ENCODE data around the gene SETD3. TPM values are rescaled to one million over a fixed set of nuclear protein-coding genes. Genes with fewer than 3 reads are reported as not detected.

Gene SETD3
- total and polyA plus RNA-seq, 2 experiments from 2014 or later = 60.1 to 67.5 TPM

DNA sequence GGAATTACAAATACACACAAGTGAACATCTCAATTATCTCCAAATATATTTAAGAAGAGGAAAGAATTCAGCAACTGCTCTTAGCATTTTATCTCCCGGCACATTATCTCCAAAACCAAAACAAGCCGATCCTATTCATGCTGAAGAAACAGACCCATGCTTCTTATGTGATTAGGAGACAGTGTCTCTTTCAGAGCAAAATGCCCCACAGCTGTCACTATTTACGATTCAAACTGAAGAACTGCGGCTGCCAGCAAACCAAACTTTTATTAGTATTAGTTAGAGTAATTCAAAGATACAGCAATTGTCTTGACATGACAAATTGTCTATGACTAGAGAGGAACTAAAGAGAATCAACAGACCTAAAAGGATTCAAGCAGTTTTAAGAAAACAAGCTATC is 79.4 kb downstream of the SETD3 start:
- H3K27me3 ChIP-seq = no peaks in the 10 kb centered on the region
- H3K9me3 ChIP-seq (ENCODE audit: low read depth) = no peaks in the 10 kb centered on the region
- TF ChIP-seq, protein P1, sequence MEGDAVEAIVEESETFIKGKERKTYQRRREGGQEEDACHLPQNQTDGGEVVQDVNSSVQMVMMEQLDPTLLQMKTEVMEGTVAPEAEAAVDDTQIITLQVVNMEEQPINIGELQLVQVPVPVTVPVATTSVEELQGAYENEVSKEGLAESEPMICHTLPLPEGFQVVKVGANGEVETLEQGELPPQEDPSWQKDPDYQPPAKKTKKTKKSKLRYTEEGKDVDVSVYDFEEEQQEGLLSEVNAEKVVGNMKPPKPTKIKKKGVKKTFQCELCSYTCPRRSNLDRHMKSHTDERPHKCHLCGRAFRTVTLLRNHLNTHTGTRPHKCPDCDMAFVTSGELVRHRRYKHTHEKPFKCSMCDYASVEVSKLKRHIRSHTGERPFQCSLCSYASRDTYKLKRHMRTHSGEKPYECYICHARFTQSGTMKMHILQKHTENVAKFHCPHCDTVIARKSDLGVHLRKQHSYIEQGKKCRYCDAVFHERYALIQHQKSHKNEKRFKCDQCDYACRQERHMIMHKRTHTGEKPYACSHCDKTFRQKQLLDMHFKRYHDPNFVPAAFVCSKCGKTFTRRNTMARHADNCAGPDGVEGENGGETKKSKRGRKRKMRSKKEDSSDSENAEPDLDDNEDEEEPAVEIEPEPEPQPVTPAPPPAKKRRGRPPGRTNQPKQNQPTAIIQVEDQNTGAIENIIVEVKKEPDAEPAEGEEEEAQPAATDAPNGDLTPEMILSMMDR (IDR thresholded peaks at IDR 0.05; ENCODE audit: low read depth, low read length) = no peak
- DNase-seq (ENCODE audit: low read depth in 1 of 2, low spot score in 1 of 2) = no peak
- H3K4me1 ChIP-seq (ENCODE audit: low read depth) = no peaks in the 10 kb centered on the region
- no peak overlapping the region for H3K4me3 ChIP-seq
- no peak overlapping the region for H3K27ac ChIP-seq
- H3K36me3 ChIP-seq = peaks cover 23% of the 10 kb centered on the region

DNA sequence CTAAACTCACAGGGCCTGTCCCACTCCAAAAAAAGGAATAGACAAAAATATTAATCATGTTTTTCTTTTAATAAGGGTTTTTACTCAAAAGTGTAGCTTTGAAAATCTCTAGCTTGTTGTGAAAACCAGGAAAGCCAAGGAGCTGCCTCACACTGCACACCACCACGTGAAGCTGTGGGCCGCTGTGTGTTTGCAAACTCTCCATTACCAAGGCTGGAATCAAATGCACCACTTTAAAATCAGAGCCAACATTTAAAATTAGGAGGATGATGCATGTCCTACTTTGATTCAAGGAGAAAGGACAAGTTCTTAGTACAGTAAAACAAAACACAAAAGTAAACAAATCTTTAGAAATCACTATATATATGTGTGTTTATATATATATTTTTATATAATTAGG is 83.0 kb downstream of the SETD3 start:
- TF ChIP-seq, protein P1 (IDR thresholded peaks at IDR 0.05; ENCODE audit: low read depth, low read length) = no peak
- Histone ChIP-seq H3K4me3 (no peak overlapping the region), H3K27me3 (no peaks in the 10 kb centered on the region), H3K36me3 (peaks cover 19% of the 10 kb centered on the region), H3K27ac (no peak overlapping the region), H3K9me3 (ENCODE audit: low read depth) (no peaks in the 10 kb centered on the region), H3K4me1 (ENCODE audit: low read depth) (no peaks in the 10 kb centered on the region)
- DNase-seq (ENCODE audit: low read depth in 1 of 2, low spot score in 1 of 2) = no peak

DNA sequence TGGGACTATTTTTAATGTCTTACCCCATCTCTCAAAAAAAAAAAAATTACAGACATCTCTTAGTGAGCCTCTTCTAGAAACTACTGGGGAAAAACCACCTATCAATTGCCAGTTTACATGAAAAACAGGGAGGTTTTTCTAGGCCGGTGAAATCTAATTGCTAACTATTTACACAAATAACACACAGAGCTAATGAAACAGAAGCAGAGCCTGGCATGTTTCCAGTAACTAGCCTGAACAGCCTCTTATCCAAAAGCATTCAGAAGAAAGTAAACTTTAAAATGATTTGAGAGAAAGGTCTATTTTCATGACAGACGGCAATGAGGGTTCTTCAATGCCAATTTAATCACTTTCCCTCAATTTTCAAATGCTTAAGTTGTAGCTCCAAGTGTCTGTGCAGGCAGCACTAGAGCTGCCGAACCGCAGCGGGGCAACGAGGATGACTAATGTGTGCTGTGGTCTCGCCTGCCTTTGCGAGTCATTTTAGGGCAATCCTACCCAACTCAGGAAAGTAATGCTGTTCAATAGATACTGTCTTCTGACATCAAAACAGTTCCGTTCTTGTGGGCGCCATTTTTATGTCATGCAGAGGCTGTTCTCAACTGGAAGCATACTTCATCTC is 84.6 kb downstream of the SETD3 start:
- Histone ChIP-seq H3K27ac (no peak overlapping the region), H3K36me3 (peaks cover 19% of the 10 kb centered on the region), H3K4me1 (ENCODE audit: low read depth) (no peaks in the 10 kb centered on the region), H3K4me3 (no peak overlapping the region), H3K9me3 (ENCODE audit: low read depth) (no peaks in the 10 kb centered on the region), H3K27me3 (no peaks in the 10 kb centered on the region)
- DNase-seq (ENCODE audit: low read depth in 1 of 2, low spot score in 1 of 2) = peak in 1 of 2 donors; percentile 49
- TF ChIP-seq, protein P1 (IDR thresholded peaks at IDR 0.05; ENCODE audit: low read depth, low read length) = no peak

DNA sequence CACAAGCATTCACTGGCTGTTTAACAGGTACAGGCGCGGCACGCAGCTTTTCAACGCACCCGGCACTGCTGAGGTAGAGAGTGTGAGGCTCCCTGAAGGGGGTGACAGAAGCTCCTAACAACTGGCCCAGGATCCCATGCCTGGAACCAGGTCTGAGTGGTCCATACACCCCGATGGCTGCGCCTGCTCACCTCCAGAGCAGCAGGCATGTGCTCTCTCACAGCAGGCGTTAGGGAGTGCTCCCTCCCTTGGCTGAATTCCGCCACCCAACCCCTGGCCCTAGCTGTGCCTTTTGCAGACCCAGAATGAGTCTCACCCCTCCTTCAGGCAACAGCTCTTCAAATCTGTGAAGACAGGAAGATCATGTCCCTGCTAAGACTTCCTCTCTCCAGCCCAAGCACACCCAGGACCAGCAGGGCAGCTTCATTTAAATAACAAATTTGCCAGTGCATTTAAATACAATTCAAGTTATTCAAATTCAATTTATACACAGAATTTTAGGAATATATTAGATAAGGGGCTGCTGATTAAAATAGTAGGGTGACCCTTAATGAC is 86.0 kb downstream of the SETD3 start:
- Histone ChIP-seq H3K4me1 (ENCODE audit: low read depth) (no peaks in the 10 kb centered on the region), H3K27ac (no peak overlapping the region), H3K27me3 (no peaks in the 10 kb centered on the region), H3K36me3 (peaks cover 19% of the 10 kb centered on the region), H3K9me3 (ENCODE audit: low read depth) (no peaks in the 10 kb centered on the region), H3K4me3 (no peak overlapping the region)
- no peak for DNase-seq (ENCODE audit: low read depth in 1 of 2, low spot score in 1 of 2)
- TF ChIP-seq, protein P1 (IDR thresholded peaks at IDR 0.05; ENCODE audit: low read depth, low read length) = no peak

DNA sequence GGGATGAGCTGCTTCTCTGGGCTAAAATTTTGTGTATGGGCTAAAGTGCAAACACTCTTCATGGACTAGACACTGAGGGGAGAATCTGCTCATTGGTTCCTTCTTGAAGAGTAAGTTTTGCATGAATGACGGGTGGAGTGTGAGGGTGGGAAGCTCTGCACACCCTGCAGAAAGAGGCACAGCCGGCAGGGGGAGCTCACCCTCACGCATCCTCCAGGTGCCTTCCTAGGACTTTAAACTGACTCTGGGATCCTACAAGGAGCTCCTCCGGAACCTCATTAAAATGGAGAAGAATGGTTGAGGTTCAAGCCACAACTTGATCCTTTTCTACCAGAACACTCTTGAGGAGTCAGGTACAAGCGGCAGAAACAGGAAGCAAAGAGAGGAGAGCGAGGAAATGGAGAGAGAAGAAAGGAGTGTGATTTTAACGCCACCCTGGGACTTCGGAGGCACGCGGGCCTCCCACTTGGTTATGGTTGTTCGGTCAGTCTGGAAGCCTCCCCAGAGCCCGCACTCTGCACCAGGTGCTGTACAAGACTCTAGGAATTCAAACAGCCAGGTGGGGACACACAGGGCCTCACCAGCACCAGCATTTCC is 87.5 kb downstream of the SETD3 start:
- DNase-seq (ENCODE audit: low read depth in 1 of 2, low spot score in 1 of 2) = peak; percentile 52 to 63
- Histone ChIP-seq H3K4me3 (no peak overlapping the region), H3K27me3 (no peaks in the 10 kb centered on the region), H3K4me1 (ENCODE audit: low read depth) (no peaks in the 10 kb centered on the region), H3K27ac (no peak overlapping the region), H3K9me3 (ENCODE audit: low read depth) (no peaks in the 10 kb centered on the region), H3K36me3 (peaks cover 6% of the 10 kb centered on the region)
- TF ChIP-seq, protein P1 (IDR thresholded peaks at IDR 0.05; ENCODE audit: low read depth, low read length) = peak; percentile 89

Measured in cardiac muscle cell (in vitro differentiated cells and primary cell).